NCI-H2107 treated with DMSO at 0.1 percent for 48 hours (cell line): ENCODE data around the gene TMBIM6.
A peak's percentile ranks its signal among the peaks of the same experiment; 100 is the strongest.

Experiments used
- DNase-seq: peaks from one replicate; lab custom pipeline; 2025; ENCODE audit not compliant: unreplicated experiment; lab: John Stamatoyannopoulos, UW

Gene TMBIM6

DNA sequence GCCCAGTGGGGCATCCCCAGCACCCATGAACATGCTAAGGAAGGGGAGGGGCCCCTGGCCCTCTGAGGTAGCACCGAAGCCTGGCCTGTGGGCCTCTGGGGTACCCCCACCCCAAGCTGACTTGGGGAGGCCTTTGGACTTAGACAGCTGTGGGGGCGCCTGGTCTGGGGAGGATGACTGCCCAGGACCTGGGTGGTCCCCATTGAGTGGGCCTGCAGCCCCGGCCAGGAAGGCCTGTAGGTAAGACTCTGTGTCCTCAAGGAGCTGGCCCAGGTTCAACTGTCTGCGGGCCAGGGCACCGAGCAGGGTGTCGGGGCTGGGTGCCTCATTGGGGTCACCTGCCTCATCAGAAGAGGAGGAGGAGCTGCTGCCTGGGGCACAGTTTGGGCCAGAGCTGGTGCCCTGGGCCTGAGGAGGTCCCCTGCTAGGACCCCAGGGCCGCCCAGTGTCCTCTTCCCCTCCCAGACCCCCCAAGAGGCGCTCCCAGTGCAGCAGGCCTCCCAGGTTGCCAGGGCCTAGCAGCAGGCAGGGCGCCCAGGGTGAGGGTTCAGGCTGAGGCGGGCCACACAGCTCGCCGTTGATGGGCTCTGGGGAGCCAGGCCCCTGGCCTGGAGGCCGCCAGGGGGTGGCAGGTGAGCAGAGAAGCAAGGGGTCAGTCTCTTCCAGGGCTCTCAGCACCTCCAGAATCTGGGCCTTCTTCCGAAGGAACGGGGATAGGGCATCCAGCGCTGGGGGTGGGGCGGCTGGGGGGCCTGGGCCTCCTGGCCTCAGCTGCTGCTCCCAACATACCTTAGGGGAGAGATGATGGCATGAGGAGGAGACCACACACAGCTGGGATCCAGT, 55.5 kb downstream of the TMBIM6 start:
- DNase-seq, result no peak

DNA sequence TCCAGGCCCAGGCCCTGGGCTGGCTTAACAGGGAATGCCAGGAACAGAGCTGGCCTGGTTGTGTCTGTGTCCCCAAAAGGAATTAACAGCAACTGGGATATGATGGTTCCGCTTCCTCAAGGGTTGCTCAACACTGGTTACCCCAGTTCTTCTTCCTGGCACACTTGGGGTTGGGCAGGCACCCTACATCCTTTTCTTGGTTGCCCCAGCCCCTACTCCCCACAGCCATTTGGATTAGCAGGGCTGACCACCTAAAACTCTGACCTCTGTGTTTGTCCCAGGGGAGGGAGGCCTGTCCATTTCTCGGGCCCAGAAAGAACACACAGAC, 56.1 kb downstream of the TMBIM6 start:
- no peak for DNase-seq

DNA sequence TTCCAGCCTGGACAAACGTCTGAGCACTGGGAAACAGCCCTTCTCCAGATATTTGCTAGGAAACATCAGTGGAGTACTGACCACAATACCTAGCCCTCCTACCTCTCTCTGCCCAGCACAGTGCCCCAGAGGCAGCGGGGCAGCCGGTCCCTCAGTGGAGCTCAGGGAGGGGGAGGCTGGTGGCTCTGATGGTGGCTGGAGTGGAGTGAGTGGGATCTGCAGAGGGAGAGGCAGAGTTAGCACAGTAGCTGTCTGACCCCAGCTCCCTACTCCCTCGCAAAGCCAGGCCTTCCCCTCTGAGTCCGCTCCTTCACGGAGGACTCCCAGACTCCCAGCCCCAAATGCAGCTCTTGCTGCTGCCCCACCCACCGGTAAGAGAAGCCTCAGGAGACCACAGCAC, 56.9 kb downstream of the TMBIM6 start:
- no peak for DNase-seq

DNA sequence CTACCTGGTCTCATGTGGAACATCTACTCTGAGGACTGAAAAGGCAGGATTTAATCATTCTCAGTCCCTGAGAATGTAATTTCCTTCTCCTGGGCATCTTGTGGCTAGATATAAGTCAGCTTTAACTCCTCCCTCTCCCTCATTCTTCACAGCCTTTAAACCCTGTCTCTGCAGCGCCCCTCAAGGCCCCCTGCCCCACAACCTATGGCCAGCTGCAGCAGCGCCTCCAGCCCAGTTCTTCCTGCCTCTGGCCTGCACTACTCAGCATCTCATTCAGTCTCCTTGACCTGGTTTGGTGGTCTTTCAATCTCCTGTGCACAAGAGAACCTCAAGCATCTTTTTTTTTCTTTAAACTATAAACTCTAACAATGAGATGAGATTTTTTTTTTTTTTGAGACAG, 57.6 kb downstream of the TMBIM6 start:
- DNase-seq, result no peak

DNA sequence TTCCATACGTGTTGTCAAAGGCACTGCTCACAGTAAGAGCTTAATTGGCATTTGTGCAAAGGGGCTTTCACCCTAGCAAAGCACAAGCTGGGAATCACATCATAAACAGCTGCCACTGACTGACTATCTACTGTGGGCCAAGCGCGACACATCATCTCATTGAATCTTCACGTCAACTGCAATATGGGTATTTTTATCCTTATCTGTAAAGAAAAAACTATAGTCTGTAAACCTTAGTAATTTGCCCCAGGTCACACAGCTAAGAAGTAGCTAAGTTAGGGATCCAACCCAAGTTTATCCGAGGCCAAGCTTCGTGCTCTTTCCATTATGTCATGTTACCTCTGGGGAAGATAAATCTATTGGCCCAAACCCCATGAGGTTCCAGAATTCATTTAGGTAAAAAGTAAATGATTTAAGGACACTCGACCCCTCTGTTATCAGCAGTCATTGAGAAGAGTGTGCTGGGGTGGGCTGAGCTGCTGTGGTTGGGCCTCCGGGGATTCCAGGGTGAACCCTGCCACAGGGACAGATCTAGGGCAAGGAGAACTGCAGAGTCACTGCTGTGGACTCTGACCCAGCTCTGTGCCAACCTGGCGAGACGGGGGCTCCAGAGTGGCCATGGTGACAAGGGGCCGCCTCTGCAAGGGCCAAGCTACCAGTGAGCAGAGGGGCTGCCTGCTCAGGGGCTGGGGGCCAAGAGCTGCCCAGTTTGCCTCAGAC, 59.2 kb downstream of the TMBIM6 start:
- no peak for DNase-seq

DNA sequence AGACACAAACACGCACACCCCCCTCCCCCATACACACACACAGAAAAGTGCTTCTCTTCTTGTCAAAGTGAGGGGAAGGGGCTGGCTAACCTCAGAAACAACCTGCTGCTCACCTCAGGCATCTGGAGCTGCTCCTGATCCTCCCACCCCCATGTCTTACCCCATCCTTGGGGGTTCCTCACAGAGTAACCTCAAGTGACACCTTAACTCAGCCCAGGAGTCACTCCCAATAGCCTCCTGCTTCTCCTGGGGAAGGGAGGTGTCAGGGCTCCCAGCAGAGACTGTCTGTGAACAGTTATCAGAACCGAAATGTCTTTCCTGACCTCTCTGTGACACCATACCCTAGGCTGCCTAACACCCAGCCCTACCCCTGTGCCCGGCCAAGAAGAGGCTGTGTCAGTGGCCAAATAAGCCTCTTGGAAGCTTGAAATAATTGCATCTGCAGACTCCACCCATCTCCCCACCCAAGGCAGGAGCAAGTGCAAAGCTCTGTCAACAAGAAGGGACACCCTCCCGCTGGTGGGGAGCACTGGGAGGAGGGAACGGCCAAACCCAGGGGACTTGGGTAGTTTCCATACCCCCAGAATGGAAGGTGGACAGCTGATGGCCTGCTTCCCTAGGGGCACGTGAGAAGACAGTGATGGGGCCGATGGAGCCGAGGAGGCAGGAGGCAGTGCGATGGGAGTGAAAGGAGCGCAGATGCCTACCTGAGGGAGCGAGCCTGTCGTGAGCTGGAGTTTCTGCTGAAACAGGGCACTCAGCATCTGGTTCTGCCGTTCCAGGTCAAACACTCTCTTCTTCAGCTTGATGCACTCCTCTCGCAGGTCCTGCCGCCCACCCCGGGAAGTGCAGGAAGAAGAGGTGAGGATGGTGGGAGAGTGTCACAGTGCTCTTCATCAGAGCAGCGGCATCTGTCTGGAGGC, 60.0 kb downstream of the TMBIM6 start:
- DNase-seq, result no peak

DNA sequence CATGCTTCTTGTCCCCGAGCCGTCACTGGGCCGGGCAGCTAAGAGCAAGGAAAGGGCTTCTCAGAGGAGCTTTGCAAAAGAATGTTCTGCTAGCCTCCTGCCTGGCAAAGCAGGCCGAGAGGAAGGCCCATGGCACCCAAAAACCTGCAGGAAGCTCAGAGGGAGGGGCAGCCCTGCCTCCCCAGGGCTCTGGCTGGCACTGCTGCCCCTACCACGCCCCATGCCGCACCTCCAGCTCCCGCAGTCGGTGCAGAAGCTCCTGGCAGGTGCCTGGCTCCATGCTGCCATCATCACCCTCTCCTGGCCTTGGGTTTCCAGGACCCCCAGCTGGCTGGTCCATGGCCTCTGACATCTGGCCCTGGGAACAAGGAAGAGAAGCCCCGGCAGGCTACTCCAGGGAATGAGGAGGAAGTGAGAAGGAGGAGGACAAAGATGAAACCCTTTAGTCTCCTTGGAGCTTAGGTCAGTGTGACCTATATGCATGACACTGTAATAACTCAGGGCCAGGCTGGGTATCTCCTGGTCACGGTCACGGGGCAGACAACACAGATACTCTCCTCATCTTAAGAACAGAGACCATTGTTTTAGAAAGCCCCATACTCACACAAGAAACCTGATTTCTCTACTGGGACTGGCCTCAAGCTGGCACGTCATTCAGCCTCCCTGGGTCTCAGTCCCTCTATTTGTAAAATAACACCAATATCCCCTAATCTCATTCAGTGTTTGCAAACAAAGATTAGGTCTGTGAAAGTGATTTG, 62.5 kb downstream of the TMBIM6 start:
- no peak for DNase-seq

DNA sequence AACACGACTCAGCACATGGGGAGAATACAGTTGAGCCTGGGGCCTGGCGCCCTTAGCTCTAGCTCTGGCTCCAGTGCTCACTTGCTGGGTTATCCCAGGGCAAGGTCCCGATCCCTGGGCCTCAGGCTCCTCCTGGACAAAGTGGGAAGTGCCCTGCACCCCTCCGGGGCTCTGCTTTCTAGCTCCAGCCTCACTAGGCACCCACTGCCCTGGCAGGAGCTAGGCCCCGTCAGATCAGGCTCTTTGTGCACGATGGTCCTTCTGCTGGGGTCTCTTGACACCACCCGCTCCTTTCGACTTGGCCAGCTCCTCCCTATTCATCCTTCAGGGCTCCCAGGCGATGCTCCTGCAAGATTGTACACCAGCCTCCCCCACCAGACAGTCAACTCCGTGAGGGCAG, 63.5 kb downstream of the TMBIM6 start:
- DNase-seq, result no peak

DNA sequence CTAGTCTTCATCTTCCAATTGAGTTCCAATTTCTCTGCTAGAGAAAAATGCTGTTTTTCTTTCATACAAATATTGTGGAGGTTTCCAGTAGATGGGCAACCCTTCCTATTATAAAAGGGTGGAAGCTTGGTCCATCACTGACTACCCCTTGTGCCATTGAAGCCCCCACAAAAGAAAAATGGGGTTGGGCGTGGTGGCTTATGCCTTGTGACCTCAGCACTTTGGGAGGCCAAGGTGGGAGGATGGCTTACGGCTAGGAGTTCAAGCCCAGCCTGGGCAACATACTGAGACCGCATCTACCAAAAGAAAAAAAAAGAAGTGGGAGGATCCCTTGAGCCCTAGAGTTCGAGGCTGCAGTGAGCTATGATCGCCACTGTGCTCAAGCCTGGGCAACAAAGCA, 64.1 kb downstream of the TMBIM6 start:
- DNase-seq, result no peak

DNA sequence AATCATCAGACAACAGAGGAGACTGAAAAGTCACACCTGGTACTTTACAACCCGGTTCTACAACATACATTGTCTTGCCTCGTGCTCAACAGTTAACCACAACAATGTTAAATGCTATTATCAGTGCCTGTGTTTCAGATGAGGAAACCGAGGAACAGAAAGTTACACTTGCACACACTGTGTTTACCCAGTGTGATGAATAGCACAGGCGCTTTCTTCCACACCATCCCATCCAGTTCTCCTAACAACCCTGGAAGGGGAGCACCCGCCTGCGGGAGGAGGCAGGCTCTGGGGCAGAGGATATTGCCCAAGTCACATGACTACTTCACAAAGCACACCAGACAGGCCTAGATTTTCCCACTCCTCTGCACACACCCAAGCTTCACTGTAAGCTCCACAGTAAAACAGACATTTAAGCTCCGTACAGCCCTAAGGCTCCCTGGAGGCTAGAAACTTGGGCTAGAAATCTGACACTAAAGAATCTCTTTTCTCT, 65.0 kb downstream of the TMBIM6 start:
- no peak for DNase-seq

DNA sequence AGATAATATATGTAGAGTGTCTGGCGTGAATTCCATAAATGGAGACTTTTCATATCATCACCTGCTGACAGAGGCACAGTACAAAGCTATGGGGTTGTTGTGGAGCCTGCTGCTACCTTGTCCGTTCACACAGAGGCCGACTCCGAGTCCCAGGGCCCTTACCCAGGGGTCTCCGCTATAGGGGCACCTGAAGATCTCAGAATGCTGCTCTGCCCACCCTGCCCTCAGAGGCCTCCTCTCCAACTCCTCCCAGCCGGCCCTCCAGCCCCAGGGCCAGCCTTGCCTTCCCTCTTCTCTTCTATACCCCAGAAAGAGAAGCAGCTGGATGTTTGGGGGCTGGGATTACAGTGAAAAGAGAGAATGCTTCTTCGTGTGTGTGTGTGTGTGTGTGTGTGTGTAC, 65.5 kb downstream of the TMBIM6 start:
- DNase-seq, result no peak

DNA sequence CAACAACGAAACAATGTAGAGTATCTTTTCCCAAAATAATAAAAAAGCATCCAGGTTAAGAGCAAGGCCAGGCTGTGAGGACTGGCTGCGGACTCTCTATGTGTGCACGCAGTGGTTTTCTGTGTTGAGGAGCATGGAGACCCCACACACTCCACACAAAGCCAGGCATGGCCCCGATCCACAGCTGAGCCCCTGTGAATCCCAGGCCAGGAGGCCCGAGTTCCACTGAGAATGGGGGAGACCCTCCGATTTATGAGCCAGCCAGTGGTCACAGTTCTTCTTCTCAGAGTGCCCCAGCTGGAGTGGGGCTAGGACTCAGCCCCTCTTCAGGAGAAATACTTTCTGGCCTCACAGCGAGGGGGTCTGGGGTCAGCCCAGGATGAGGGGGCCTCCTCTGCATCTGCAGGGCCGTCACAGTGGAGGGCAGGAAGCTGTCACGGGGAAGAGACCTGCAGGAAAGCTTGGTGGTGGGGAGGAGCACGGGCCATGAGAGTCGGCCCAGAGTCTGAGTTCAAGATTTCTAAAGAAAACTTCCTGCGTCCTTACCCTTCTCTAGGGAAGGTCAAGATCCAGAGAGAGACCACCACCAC, 66.7 kb downstream of the TMBIM6 start:
- DNase-seq, result no peak

DNA sequence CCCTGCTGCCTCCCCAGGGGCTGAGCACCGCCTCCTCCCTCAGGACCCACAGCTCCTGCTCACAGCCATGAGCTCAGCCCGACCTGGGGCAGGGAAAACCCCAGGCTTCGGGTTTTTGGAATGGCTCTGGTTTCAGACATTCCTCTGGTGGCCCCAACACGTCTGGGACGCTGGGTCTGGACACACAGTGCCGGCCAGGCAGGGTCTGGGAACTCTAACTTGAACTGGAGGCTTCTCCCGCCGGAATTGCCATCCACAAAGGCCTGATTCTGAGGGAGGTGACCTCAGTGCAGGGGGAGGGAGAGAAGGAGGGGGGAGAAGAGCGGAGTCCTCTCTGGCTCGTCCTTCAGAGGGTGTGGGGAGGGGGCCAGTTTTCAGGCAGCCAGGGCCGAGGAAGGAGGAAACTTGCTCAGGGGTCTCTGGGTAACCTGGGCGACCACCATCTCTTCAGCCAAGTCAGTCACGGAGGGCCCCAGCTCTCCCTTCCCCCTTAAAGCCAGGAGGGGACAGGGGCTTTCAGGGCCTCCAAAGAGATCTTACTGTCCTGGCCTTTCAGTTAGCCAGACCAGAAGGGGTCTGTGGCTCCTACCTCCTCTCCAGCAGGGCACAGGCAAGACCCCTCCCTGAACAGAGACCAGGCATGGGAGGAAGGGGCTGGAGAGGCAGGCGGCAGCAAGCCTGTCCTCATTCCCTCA, 67.5 kb downstream of the TMBIM6 start:
- no peak for DNase-seq

DNA sequence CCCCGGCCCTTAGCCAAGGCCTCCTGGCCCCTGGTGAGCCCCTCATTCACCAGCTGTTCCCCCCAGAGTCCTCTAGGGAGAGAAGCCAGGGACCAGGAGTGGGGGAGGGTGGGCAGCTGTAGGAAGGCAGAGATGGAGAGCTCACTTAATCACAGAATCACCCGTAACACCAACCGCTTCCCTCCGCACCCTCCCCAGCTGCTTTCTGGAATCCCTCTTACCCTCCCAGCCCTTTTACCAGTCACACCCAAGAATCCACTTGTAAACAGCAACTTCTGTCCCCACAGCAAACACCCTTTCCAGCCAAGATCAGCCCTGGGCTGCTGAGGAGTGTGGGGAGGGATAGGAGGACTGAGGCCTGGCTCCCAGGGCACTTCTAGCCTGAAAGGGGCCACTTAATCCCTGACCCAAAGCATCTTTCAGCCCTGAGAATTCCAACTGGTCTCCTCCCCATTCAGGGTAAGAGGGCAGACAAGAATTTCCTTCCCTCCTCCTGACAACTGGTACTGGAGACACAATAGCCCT, 68.1 kb downstream of the TMBIM6 start:
- no peak for DNase-seq

DNA sequence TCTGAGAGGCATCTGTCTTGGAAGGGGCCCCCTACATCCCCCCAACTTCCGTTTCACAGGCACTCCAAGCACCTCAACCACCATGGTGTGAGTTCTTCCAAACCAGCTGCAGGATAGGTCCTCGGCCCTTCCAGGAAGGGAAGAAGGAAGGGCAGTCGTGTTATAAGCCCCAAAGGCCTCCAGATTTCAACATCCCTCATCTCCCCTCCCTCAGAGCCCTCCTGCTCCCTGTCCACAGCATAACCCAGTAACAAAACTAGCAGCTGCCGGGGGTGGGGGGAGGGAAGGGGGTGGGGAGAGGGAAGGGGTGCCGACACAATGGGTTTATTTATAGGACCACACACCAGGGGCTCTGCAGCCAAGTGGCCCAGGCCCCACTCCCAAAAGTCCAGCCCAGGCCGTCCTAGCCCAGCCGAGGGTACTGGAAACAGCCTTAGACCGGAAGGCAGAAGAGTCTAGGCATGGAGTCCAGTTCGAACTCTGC, 68.6 kb downstream of the TMBIM6 start:
- no peak for DNase-seq

DNA sequence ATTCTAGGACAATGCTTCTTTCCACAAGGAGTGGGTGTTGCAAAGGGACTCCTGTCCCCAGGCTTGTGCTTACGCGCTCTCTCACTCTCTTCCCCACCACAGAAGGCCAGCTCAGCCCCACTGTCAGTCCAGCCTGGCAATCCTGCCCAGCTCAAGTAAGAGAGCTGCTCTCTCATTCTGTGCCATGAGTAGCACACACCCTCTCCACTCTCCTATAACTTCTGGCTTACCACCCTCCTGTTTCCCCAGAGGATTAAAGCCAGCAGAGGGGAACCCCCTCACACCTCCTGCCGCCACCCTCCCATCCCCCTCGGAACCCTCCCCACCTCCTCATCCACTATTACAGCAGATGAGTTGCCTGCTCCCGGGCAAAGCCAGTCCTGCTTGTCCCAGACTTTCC, 69.8 kb downstream of the TMBIM6 start:
- DNase-seq, result no peak

DNA sequence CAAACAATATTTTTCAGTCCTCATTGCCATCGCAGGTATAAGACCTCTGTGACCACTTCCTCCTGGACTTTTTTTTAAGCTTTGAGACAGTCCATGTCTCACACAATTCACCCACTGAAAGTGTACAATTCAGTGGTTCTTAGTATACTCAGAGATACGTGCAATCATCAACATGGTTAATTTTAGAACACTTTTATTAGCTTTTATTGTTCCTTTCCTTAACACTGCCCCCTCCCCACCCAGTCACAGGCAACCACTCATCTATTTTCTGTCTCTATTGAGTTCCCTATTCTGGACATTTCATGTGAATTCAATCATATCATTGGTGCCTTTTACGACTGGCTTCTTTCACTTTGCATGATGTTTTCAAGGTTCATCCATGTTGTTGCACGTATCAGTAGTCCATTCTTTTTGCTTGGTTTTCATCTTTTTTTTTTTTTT, 70.6 kb downstream of the TMBIM6 start:
- no peak for DNase-seq

DNA sequence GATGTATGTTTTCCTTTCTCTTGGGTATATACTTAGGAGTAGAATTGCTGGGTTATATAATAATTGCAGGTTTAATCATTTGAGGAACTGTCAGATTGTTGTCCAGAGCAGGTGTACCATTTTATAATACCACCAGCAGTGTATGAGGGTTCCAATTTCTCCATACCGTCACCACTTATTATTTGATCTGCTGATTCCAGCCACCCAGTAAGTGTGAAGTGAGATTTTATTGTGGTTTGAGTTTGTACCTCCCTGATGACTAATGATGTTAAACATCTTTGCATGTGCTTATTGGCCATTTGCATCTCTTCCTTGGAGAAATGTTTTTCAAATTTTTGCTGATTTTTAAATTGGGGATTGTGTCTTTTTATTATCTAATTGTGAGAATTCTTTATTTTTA, 71.8 kb downstream of the TMBIM6 start:
- peak; percentile 72 for DNase-seq
